HepG2 (cell line): ENCODE data around the gene VPS54. TPM values are rescaled to one million over a fixed set of nuclear protein-coding genes. Genes with fewer than 3 reads are reported as not detected.
A peak's percentile ranks its signal among the peaks of the same experiment; 100 is the strongest.

Experiments
- E2F1 ChIP-seq: sonication (generic); formaldehyde crosslinking; IDR thresholded peaks from 2 replicates; pipeline ENCODE4 v1.5.0; 2020; ENCODE audit warnings: missing genetic modification reagents
- HDAC2 ChIP-seq: sonication (generic); formaldehyde crosslinking; IDR thresholded peaks from 2 replicates; pipeline ENCODE4 v1.4.0; 2020; ENCODE audit warnings: missing genetic modification reagents
- HDAC6 ChIP-seq: fragments of 200-600 bp; sonication (generic); IDR thresholded peaks from 2 replicates; pipeline ENCODE4 v1.7.0; 2017; ENCODE audit warnings: mild to moderate bottlenecking, antibody characterized with exemption, low read length, low read depth
- HHEX ChIP-seq: IDR thresholded peaks from 2 replicates; pipeline ENCODE4 v1.6.1; 2016; ENCODE audit warnings: control low read depth
- HMG20A ChIP-seq: IDR thresholded peaks from 2 replicates; pipeline ENCODE4 v1.6.1; 2016; ENCODE audit warnings: borderline replicate concordance
- MTF2 ChIP-seq: sonication (generic); formaldehyde crosslinking; IDR thresholded peaks from 2 replicates; pipeline ENCODE4 v1.5.0; 2020; ENCODE audit warnings: missing genetic modification reagents, borderline replicate concordance
- NR2C2 ChIP-seq: sonication (generic); formaldehyde crosslinking; IDR thresholded peaks from 2 replicates; pipeline ENCODE4 v1.4.0; 2020; ENCODE audit warnings: missing genetic modification reagents, mild to moderate bottlenecking, moderate library complexity, borderline replicate concordance
- NR2F6 ChIP-seq, 2 experiments: IDR thresholded peaks; 2 replicates each; pipeline ENCODE4 v1.6.1; 2016; ENCODE audit warnings: antibody characterized with exemption in 1 of 2, mild to moderate bottlenecking in 1 of 2
- REXO4 ChIP-seq: sonication (generic); formaldehyde crosslinking; IDR thresholded peaks from 2 replicates; pipeline ENCODE4 v1.8.0; 2022; ENCODE audit warnings: missing genetic modification reagents, mild to moderate bottlenecking, borderline replicate concordance
- RORA ChIP-seq: sonication (generic); formaldehyde crosslinking; IDR thresholded peaks from 2 replicates; pipeline ENCODE4 v1.5.0; 2020; ENCODE audit warnings: mild to moderate bottlenecking, missing genetic modification reagents, moderate library complexity
- SOX13 ChIP-seq, 3 experiments: fragments of 450-650 bp in 1 of 3; sonication (generic) in 1 of 3; formaldehyde crosslinking in 1 of 3; IDR thresholded peaks in 2 of 3; conservative IDR thresholded peaks in 1 of 3; 2 replicates each; pipeline versions ENCODE4 v1.5.0 to v1.6.1; 2016 to 2020; ENCODE audit warnings: antibody characterized with exemption in 1 of 3, mild to moderate bottlenecking in 1 of 3, missing compliant biosample characterization in 1 of 3, missing genetic modification reagents in 1 of 3, moderate library complexity in 1 of 3
- SPEN ChIP-seq: sonication (generic); formaldehyde crosslinking; IDR thresholded peaks from 2 replicates; pipeline ENCODE4 v1.5.1; 2020; ENCODE audit warnings: low read depth, mild to moderate bottlenecking, missing genetic modification reagents
- U2AF1 ChIP-seq: fragments of 200-400 bp; formaldehyde crosslinking; optimal IDR thresholded peaks from 2 replicates; pipeline ENCODE3; 2017; ENCODE audit warnings: mild to moderate bottlenecking, low read depth, low read length
- ZNF383 ChIP-seq: sonication (generic); formaldehyde crosslinking; IDR thresholded peaks from 2 replicates; pipeline ENCODE4 v1.4.0; 2020; ENCODE audit warnings: missing genetic modification reagents, mild to moderate bottlenecking, borderline replicate concordance
- ZNF552 ChIP-seq: sonication (generic); formaldehyde crosslinking; IDR thresholded peaks from 2 replicates; pipeline ENCODE4 v1.9.0; 2022; ENCODE audit warnings: missing genetic modification reagents, mild to moderate bottlenecking, borderline replicate concordance
- ZNF790 ChIP-seq: sonication (generic); formaldehyde crosslinking; IDR thresholded peaks from 2 replicates; pipeline ENCODE4 v1.8.0; 2022; ENCODE audit warnings: missing genetic modification reagents, mild to moderate bottlenecking, borderline replicate concordance
- ZNF83 ChIP-seq: sonication (generic); formaldehyde crosslinking; IDR thresholded peaks from 2 replicates; pipeline ENCODE4 v1.4.0; 2020; ENCODE audit warnings: missing genetic modification reagents, mild to moderate bottlenecking, borderline replicate concordance
- polyA plus RNA-seq, 8 experiments: library from polyadenylated mRNA; depleted of rRNA in 3 of 8; stranded (reverse) in 7 of 8; unstranded in 1 of 8; fragments of >200 nt; fragmentation: Illumina TruSeq in 4 of 8; extraction: Trizol in 4 of 8; gene quantifications; 2 replicates each; pipeline versions ENCODE4 v1.2.1 to v1.2.3, GENCODE V29; 2011 to 2016; ENCODE audit warnings: low read depth in 4 of 8, missing spikeins in 1 of 8, mixed read lengths in 1 of 8; ENCODE audit not compliant: insufficient read depth in 1 of 8
- total RNA-seq, 5 experiments: library from RNA; depleted of rRNA; stranded (reverse); fragments of >200 nt; fragmentation: Illumina TruSeq; extraction: Trizol; gene quantifications; 2 replicates each; pipeline ENCODE4 v1.2.3, GENCODE V29; 2016; ENCODE audit warnings: low read depth in 1 of 5
- TF ChIP-seq, protein P1 (sequence below): sonication (generic); formaldehyde crosslinking; IDR thresholded peaks from 2 replicates; pipeline ENCODE4 v1.5.0; 2020; ENCODE audit warnings: mild to moderate bottlenecking, missing genetic modification reagents, borderline replicate concordance

Gene VPS54
- total and polyA plus RNA-seq, 2 of the 13 experiments (the other 11 are each of a cell fraction or from before 2014, with no cell fraction given) = 64.7 to 77.5 TPM

DNA sequence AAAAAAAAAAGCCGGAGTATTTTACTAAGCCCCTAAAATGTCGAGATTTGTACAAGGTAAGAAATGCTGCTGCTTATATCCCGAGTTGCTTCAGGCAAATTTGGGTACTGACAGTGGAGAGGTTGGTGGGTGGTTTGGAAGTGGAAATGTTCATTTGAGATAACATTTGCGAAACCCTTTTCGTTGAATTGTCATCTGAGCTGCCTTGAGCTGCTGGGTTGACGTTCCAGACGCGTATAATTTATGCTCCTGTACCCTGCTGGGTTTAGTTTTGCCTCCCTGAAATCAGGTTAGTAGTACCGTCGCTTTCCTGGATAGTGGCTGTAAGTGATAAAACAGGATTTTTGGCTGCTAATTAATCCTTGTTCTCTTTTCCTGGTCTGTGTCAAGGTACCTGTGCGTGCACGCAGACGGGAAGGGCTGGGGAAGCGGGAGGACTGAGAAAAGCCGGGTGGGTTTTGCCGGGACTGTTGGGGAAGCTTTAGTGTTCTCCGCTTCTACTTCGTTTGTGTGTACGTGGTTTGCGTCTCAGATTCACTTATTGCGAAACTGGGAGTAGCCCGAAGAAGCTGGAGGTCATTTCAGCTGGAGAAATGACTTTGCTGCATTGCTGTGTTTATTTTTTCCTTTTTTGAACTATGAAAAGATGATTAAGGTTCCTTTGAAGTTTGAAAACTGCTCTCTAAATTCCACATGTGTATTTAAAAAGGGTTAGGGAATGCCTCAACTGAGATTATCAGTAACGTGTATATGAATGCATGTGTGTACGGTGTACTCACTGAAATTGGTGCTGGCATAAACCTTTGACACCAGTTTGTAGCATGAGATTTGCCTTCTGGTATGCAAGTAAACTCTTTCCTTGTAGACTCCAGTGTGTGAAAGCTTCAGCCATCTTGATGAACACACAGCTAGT is 176.8 kb downstream of the VPS54 start (continued):
- TF ChIP-seq SOX13 (IDR thresholded peaks at IDR 0.05) (peak; percentile 59), SOX13 (CRISPR knock-in tag; conservative IDR thresholded peaks at IDR 0.05 in 1 of 2, IDR thresholded peaks at IDR 0.05 in 1 of 2) (peak in 1 of 2 experiments; percentile 74; a peak in 2 of 4 replicates), RORA (CRISPR knock-in tag) (no peak), NR2C2 (CRISPR knock-in tag) (peak; percentile 44; the same call in 1 of the 2 replicates), HDAC2 (CRISPR knock-in tag) (peak; percentile 61; the same call in 1 of the 2 replicates), HDAC6 (no peak), U2AF1 (peak; percentile 78), REXO4 (CRISPR knock-in tag) (no peak), HMG20A (no peak), SPEN (CRISPR knock-in tag) (0 out of 2 replicates have a peak, but pooled peaks have one; percentile 28), ZNF83 (CRISPR knock-in tag) (no peak), ZNF790 (CRISPR knock-in tag) (0 out of 2 replicates have a peak, but pooled peaks have one; percentile 47), HHEX (CRISPR knock-in tag) (0 out of 2 replicates have a peak, but pooled peaks have one; percentile 22), ZNF383 (CRISPR knock-in tag) (no peak), E2F1 (CRISPR knock-in tag) (no peak), MTF2 (CRISPR knock-in tag) (no peak), ZNF552 (CRISPR knock-in tag) (no peak), NR2F6 (IDR thresholded peaks at IDR 0.05) (0 out of 2 replicates have a peak, but pooled peaks have one; percentile 2), NR2F6 (CRISPR knock-in tag; IDR thresholded peaks at IDR 0.05) (peak; percentile 57; the same call in 1 of the 2 replicates)
- TF ChIP-seq, protein P1, sequence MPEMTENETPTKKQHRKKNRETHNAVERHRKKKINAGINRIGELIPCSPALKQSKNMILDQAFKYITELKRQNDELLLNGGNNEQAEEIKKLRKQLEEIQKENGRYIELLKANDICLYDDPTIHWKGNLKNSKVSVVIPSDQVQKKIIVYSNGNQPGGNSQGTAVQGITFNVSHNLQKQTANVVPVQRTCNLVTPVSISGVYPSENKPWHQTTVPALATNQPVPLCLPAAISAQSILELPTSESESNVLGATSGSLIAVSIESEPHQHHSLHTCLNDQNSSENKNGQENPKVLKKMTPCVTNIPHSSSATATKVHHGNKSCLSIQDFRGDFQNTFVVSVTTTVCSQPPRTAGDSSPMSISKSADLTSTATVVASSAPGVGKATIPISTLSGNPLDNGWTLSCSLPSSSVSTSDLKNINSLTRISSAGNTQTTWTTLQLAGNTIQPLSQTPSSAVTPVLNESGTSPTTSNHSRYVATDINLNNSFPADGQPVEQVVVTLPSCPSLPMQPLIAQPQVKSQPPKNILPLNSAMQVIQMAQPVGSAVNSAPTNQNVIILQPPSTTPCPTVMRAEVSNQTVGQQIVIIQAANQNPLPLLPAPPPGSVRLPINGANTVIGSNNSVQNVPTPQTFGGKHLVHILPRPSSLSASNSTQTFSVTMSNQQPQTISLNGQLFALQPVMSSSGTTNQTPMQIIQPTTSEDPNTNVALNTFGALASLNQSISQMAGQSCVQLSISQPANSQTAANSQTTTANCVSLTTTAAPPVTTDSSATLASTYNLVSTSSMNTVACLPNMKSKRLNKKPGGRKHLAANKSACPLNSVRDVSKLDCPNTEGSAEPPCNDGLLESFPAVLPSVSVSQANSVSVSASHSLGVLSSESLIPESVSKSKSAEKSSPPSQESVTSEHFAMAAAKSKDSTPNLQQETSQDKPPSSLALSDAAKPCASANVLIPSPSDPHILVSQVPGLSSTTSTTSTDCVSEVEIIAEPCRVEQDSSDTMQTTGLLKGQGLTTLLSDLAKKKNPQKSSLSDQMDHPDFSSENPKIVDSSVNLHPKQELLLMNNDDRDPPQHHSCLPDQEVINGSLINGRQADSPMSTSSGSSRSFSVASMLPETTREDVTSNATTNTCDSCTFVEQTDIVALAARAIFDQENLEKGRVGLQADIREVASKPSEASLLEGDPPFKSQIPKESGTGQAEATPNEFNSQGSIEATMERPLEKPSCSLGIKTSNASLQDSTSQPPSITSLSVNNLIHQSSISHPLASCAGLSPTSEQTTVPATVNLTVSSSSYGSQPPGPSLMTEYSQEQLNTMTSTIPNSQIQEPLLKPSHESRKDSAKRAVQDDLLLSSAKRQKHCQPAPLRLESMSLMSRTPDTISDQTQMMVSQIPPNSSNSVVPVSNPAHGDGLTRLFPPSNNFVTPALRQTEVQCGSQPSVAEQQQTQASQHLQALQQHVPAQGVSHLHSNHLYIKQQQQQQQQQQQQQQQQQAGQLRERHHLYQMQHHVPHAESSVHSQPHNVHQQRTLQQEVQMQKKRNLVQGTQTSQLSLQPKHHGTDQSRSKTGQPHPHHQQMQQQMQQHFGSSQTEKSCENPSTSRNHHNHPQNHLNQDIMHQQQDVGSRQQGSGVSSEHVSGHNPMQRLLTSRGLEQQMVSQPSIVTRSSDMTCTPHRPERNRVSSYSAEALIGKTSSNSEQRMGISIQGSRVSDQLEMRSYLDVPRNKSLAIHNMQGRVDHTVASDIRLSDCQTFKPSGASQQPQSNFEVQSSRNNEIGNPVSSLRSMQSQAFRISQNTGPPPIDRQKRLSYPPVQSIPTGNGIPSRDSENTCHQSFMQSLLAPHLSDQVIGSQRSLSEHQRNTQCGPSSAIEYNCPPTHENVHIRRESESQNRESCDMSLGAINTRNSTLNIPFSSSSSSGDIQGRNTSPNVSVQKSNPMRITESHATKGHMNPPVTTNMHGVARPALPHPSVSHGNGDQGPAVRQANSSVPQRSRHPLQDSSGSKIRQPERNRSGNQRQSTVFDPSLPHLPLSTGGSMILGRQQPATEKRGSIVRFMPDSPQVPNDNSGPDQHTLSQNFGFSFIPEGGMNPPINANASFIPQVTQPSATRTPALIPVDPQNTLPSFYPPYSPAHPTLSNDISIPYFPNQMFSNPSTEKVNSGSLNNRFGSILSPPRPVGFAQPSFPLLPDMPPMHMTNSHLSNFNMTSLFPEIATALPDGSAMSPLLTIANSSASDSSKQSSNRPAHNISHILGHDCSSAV (CRISPR knock-in tag) = no peak
